DOHH2 (cell line): ENCODE data around the gene C1orf174.

Experiments
- H3F3A ChIP-seq: fragments of 200-600 bp; sonication (generic), shearing (Covaris generic); 2 replicates; pipeline ENCODE4 v1.6.0; 2016; ENCODE audit warnings: antibody characterized with exemption, mild to moderate bottlenecking; ENCODE audit not compliant: control insufficient read depth, insufficient read depth
- H3K27ac ChIP-seq: fragments of 200-600 bp; sonication (generic); 2 replicates; pipeline ENCODE4 v1.5.1; 2014; ENCODE audit warnings: low read depth, mild to moderate bottlenecking, low read length, moderate library complexity
- H3K27me3 ChIP-seq: fragments of 200-600 bp; sonication (generic); 2 replicates; pipeline ENCODE4 v1.6.1; 2014; ENCODE audit warnings: mild to moderate bottlenecking, low read length, mixed read lengths; ENCODE audit not compliant: control insufficient read depth
- H3K36me3 ChIP-seq: fragments of 200-600 bp; sonication (generic); 2 replicates; pipeline ENCODE4 v1.6.1; 2014; ENCODE audit warnings: mild to moderate bottlenecking, low read length, moderate library complexity, mixed read lengths; ENCODE audit not compliant: control insufficient read depth
- H3K4me1 ChIP-seq: fragments of 200-600 bp; sonication (generic); 2 replicates; pipeline ENCODE4 v1.6.1; 2014; ENCODE audit warnings: mild to moderate bottlenecking, low read length, mixed read lengths; ENCODE audit not compliant: control insufficient read depth
- H3K4me2 ChIP-seq: fragments of 200-600 bp; sonication (generic); 2 replicates; pipeline ENCODE4 v1.6.0; 2014; ENCODE audit warnings: mild to moderate bottlenecking, low read length, moderate library complexity
- H3K4me3 ChIP-seq: fragments of 200-600 bp; sonication (generic); 2 replicates; pipeline ENCODE4 v1.5.1; 2014; ENCODE audit warnings: mild to moderate bottlenecking, low read length, mixed read lengths
- H3K79me2 ChIP-seq: fragments of 200-600 bp; sonication (generic); 2 replicates; pipeline ENCODE4 v1.6.1; 2014; ENCODE audit warnings: mild to moderate bottlenecking, low read length, mixed read lengths; ENCODE audit not compliant: control insufficient read depth
- H3K9me2 ChIP-seq: fragments of 200-600 bp; sonication (generic); replicated peaks from 2 replicates; pipeline ENCODE4 v1.6.1; 2014; ENCODE audit warnings: mild to moderate bottlenecking, low read length, mixed read lengths; ENCODE audit not compliant: control insufficient read depth
- H3K9me3 ChIP-seq: fragments of 200-600 bp; sonication (generic); 2 replicates; pipeline ENCODE4 v1.6.1; 2014; ENCODE audit warnings: antibody characterized with exemption, low read length, mixed read lengths; ENCODE audit not compliant: control insufficient read depth, insufficient read depth
- H4K20me1 ChIP-seq: fragments of 200-600 bp; sonication (generic); 2 replicates; pipeline ENCODE4 v1.6.0; 2014; ENCODE audit warnings: low read depth, mild to moderate bottlenecking, antibody characterized with exemption, low read length, moderate library complexity; ENCODE audit not compliant: control insufficient read depth, insufficient read depth
- EZH2phosphoT487 ChIP-seq: fragments of 200-600 bp; sonication (generic); IDR thresholded peaks from 2 replicates; pipeline ENCODE4 v1.6.1; 2017; ENCODE audit warnings: borderline replicate concordance, mild to moderate bottlenecking, antibody characterized with exemption, low read length, moderate library complexity, mixed read lengths
- TF ChIP-seq, protein P1 (sequence below): fragments of 200-600 bp; sonication (generic); IDR thresholded peaks from one replicate; pipeline ENCODE4 v1.5.1; 2014; ENCODE audit warnings: antibody characterized with exemption, mild to moderate bottlenecking, low read depth, low read length; ENCODE audit not compliant: poor library complexity, severe bottlenecking

C1orf174 gene

DNA sequence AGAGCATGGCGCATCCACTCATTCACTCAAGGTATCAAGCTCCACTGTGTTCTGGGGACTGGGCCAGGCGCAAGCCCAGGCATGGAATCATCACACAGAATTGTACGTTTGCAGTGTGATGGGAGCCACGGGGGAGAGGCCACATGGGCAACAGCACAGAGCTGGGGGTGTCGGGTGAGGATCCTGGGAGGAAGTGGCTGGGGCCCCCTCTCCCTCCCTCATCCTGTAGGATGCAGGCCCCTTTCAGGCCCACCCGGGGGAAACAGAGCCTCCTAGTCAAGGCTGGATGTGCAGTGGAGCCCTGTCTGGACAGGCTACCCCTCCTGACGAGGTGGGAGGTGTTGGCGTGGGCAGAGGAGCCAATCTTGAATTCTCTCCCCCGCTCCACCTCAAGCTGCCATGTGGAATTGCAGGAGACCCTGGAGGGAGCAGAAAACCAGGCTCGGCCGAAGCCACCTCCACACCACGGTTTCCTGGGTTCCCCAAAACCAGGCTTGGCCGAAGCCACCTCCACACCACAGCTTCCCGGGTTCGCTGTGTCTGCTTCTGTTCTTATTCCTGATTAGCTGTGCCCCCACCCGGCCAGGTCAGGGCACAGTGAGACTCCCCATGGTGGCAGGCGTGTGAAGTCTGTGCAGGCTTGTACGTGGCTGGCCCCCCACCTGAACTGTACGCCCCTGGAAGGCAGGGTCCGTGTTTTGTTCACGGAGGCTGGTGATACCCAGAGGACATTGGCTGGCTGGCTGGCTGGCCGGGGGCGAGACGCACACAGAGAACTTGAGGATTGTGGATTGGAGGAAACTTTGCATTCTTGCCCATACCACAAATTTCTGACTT, 4.2 kb upstream of the C1orf174 start:
- peak overlapping the region; percentile 100; the same call in 1 of the 2 replicates for H3K4me2 ChIP-seq
- H3K27ac ChIP-seq, result peak overlapping the region; percentile 77
- peaks cover 20% of the 10 kb centered on the region for H3K79me2 ChIP-seq
- H3F3A ChIP-seq, result peaks cover 20% of the 10 kb centered on the region
- no peaks in the 10 kb centered on the region for H3K27me3 ChIP-seq
- no peak overlapping the region for H3K4me3 ChIP-seq
- peaks cover 83% of the 10 kb centered on the region for H3K4me1 ChIP-seq
- H3K36me3 ChIP-seq, result peaks cover 20% of the 10 kb centered on the region; the same call in 1 of the 2 replicates
- H3K9me2 ChIP-seq, result no peaks in the 10 kb centered on the region
- H3K9me3 ChIP-seq, result no peaks in the 10 kb centered on the region
- no peak for TF ChIP-seq EZH2phosphoT487
- TF ChIP-seq, protein P1, sequence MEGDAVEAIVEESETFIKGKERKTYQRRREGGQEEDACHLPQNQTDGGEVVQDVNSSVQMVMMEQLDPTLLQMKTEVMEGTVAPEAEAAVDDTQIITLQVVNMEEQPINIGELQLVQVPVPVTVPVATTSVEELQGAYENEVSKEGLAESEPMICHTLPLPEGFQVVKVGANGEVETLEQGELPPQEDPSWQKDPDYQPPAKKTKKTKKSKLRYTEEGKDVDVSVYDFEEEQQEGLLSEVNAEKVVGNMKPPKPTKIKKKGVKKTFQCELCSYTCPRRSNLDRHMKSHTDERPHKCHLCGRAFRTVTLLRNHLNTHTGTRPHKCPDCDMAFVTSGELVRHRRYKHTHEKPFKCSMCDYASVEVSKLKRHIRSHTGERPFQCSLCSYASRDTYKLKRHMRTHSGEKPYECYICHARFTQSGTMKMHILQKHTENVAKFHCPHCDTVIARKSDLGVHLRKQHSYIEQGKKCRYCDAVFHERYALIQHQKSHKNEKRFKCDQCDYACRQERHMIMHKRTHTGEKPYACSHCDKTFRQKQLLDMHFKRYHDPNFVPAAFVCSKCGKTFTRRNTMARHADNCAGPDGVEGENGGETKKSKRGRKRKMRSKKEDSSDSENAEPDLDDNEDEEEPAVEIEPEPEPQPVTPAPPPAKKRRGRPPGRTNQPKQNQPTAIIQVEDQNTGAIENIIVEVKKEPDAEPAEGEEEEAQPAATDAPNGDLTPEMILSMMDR, result no peak
- no peaks in the 10 kb centered on the region for H4K20me1 ChIP-seq

GRCh38 chr1:3903141-3904005, 3.3 kb upstream of the C1orf174 start:
- H3K4me1 ChIP-seq, result peaks cover 83% of the 10 kb centered on the region
- H3F3A ChIP-seq, result peaks cover 12% of the 10 kb centered on the region
- H3K79me2 ChIP-seq, result peaks cover 28% of the 10 kb centered on the region
- H4K20me1 ChIP-seq, result no peaks in the 10 kb centered on the region
- H3K9me3 ChIP-seq, result no peaks in the 10 kb centered on the region
- H3K4me2 ChIP-seq, result peak overlapping the region; percentile 100
- peak overlapping the region; percentile 77 for H3K27ac ChIP-seq
- H3K27me3 ChIP-seq, result no peaks in the 10 kb centered on the region
- peaks cover 13% of the 10 kb centered on the region; the same call in 1 of the 2 replicates for H3K36me3 ChIP-seq
- TF ChIP-seq EZH2phosphoT487, result no peak
- TF ChIP-seq, protein P1, result no peak
- H3K4me3 ChIP-seq, result peak overlapping the region; percentile 98
- no peaks in the 10 kb centered on the region for H3K9me2 ChIP-seq

- TF ChIP-seq EZH2phosphoT487, result no peak
- TF ChIP-seq, protein P1, result no peak
- peak overlapping the region; percentile 98 for H3K4me3 ChIP-seq
- no peaks in the 10 kb centered on the region for H4K20me1 ChIP-seq
- H3K27ac ChIP-seq, result peak overlapping the region; percentile 77
- H3K79me2 ChIP-seq, result peaks cover 31% of the 10 kb centered on the region
- H3K9me2 ChIP-seq, result no peaks in the 10 kb centered on the region
- H3K36me3 ChIP-seq, result peaks cover 13% of the 10 kb centered on the region; the same call in 1 of the 2 replicates
- peaks cover 12% of the 10 kb centered on the region for H3F3A ChIP-seq
- H3K9me3 ChIP-seq, result no peaks in the 10 kb centered on the region
- no peaks in the 10 kb centered on the region for H3K27me3 ChIP-seq
- peak overlapping the region; percentile 100 for H3K4me2 ChIP-seq
- H3K4me1 ChIP-seq, result peaks cover 80% of the 10 kb centered on the region
These were observed 2.6 kb upstream of the C1orf174 start for GRCh38 chr1:3902571-3903091.
